Subcutaneous adipose tissue (tissue), 4 donors: ENCODE results near the gene SLC7A10. TPM values are rescaled to one million over a fixed set of nuclear protein-coding genes. Genes with fewer than 3 reads are reported as not detected.

Experiments
- total RNA-seq, 4 donors: library from RNA; depleted of rRNA; stranded (reverse); fragments of >200 nt; gene quantifications; one replicate each; pipeline ENCODE4 v1.1.0, GENCODE V29; 2016
- TF ChIP-seq, protein P1 (sequence below): fragments of 450-650 bp; IDR thresholded peaks from one replicate; pipeline ENCODE4 v1.5.1; 2016; ENCODE audit warnings: low read depth, mild to moderate bottlenecking, control low read depth, antibody characterized with exemption, moderate library complexity

The SLC7A10 gene
- total RNA-seq, 4 donors from 2014 or later: 1.5 to 130 (median 13.0) TPM

DNA sequence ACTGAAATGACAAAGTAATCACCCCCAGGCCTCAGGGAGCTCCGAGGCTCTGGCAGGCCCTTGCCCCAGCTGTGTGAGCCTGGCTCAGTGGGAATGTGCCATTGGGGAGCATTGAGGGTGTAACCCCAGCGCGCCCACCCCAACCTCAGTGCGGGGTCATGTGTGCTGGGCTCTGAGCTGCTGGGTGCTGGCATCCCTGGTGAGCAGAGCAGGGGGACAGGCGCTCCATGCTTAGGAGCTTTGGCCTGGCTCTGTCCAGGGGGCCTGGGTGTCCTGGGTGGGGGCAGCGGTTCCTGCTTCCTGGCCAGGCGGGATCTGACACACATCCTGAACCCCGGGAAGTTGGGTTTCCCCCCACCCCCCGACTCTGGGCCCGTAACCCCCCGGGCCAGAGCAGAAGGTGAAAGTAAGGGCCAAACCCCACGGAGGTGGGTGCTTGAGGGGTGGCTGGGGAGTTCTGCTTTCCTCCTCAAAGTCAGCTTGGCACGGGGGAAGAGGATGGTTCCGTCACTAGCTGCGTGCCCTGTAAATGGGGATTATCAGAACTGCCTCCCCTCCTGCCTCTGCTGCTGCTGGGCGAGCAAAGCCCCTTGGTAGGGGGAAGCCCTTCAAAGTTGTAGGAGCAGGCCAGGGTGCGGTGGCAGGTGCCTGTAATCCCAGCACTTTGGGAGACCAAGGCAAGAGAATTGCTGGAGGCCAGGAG, 29.9 kb downstream of the SLC7A10 start:
- TF ChIP-seq, protein P1, sequence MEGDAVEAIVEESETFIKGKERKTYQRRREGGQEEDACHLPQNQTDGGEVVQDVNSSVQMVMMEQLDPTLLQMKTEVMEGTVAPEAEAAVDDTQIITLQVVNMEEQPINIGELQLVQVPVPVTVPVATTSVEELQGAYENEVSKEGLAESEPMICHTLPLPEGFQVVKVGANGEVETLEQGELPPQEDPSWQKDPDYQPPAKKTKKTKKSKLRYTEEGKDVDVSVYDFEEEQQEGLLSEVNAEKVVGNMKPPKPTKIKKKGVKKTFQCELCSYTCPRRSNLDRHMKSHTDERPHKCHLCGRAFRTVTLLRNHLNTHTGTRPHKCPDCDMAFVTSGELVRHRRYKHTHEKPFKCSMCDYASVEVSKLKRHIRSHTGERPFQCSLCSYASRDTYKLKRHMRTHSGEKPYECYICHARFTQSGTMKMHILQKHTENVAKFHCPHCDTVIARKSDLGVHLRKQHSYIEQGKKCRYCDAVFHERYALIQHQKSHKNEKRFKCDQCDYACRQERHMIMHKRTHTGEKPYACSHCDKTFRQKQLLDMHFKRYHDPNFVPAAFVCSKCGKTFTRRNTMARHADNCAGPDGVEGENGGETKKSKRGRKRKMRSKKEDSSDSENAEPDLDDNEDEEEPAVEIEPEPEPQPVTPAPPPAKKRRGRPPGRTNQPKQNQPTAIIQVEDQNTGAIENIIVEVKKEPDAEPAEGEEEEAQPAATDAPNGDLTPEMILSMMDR: no peak

DNA sequence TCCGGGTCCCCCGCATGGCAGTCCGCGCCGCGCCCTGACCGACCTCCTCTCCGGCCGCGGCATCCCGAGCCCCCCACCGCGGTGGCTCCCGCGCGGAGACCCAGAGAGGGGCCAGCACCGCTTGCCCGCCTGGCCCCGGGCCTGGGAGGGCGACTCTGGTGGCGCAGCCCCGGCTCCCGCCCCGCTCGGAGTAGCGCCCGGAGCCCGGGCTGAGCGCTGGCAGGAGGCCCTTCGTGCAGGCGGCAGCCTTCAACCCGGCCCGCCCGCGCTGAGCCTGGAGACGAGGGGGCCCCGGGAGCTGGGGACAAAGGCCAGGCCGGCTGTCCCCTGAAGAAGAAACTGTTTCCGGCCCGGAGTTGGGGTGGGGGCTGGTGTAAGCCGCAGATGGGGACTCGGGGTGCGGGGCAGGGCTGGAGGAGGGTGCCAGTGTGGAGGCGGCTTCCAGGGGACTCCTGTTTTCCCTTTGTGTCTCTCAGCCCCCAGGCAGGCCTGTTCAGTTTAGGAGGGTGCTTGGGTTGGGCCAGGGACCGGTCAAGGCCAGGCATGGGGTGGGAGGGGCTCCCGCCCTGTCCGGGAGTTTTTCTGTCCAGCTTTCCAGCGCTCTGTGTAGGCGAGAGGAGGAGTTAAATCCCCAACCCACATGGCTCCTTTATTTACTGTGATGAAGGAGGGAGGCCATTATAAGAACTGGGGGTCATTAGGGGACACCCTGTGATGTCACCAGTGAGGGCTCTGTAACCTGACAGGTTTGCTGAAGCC, 30.6 kb downstream of the SLC7A10 start:
- TF ChIP-seq, protein P1: no peak

DNA sequence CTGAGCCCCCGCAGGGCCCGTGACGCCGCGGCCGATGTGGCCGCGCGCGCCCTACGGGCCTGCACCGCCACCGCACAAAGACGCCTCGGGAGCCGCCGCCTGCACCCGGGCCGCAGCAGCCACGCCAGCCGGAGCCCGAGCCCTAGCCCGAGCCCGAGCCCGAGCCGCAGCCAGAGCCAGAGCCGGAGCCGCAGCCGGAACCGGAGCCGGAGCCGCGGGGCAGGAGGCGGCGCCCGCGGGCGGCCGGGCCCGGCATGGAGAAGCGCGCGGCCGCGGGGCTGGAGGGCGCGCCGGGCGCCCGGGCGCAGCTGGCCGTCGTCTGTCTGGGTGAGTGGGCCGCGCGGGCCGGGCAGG, 31.1 kb downstream of the SLC7A10 start:
- TF ChIP-seq, protein P1: no peak

DNA sequence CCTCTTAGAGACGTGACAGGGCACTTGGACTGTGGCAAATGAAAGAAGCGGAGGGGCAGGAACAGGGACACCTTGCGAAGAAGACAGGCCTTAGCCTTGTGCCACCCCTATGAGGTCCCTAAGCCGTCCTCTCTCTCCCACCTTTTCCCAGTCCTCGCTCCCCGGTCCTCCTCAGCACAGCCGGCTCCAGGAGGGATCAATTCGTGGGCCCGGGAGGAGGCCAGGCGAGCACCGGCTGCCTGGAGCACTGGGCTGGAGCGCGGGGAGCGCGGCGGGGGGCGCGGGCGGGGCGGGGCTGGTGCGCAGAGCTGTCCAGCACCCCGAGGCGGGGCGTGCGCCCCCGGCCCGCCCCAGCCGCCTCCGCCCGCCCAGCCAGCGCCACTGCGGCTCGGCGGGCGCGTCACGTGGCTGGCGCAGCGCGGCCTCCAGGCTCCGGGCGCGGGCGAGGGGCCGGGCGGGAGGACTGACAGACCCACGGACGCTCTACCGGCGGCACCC, 31.7 kb downstream of the SLC7A10 start, which contains the start of gene LRP3:
TSS of gene LRP3 (plus strand) at position 466 of the 498 bp plus-strand sequence. CDS start 456 bp downstream, outside the sequence.
- TF ChIP-seq, protein P1: no peak

DNA sequence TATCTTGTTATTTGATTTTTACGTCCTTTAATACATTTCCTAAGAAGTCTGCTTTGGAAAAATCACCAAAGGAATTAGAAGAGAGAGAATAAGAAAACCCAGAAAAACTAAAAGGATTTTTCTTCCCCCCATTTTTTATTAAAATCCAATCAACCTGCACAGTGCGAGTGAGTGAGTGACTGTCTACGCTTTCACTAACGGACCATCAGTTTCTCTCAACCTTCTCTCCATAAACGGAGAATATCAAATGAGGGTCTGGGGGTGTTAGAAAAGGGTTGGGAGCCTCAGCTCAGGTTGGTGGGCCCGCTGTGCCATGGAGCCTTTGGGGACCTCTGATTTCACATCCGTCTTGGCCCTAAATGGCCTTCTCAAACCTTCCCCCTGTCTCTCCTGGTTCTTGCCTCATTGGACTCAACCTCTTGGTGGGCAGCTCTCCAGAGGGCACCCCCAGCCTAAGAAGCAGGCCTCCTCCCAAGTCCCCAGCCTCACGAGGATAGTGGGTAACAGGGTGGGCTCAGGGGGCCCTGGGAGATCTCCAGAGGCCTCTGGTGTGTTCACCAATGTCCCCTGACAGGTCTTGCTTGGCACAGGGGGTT, 32.3 kb downstream of the SLC7A10 start:
- TF ChIP-seq, protein P1: no peak

DNA sequence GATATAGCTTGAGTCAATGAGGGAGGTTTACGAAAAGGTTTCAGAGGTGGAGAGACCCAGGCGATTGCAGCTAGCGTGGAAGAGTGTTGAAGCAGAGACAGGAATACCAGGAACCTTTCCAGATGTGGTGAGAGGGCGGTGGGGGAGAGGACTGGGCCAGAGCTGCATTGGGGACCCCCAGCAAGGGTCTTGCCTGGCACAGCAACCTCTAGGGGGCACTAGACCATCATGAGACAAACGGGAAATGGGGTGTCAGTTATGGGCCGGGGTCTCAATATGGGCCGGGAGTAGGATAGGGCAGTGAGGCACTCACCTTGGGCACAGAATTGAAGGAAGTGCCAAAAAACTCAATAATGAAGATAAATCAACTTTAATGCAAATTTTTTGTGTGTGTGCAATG, 33.6 kb downstream of the SLC7A10 start:
- TF ChIP-seq, protein P1: no peak

DNA sequence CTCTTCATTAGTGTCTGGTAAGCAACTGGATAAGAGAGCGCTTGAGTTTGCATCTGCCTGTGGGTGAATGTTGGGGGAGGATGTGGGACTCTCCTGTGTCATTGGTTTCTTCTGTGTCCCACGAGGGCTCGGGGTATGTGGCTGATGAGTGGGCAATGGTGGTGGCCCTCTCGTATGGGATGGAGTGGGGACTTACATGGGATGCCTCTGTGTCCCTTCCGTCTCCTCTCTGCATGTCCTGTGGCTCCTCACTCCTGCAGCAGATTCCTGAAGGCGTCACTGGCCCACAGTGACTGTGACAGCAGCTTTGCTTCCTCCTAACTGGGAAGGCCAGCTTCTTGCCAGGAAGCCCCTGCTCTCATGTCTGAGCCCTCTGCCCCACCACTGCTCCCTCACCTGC, 34.1 kb downstream of the SLC7A10 start:
- TF ChIP-seq, protein P1: no peak
